Esophagus muscularis mucosa (tissue), 4 donors: ENCODE measurements around the gene VASH2. TPM values are rescaled to one million over a fixed set of nuclear protein-coding genes. Genes with fewer than 3 reads are reported as not detected.
A peak's percentile ranks its signal among the peaks of the same experiment; 100 is the strongest.

Source experiments
- DNase-seq: peaks from one replicate; pipeline ENCODE4 v3.0.0-alpha.2; 2017; ENCODE audit errors: extremely low spot score
- H3K27ac ChIP-seq, 4 donors: fragments of 200-600 bp; sonication (generic); replicated peaks in 1 of 4; 1 replicate in 3 of 4; 2 replicates in 1 of 4; pipeline ENCODE4 v1.5.1; 2016 to 2019; ENCODE audit warnings: mild to moderate bottlenecking in 1 of 4
- H3K27me3 ChIP-seq, 4 donors: fragments of 200-600 bp; sonication (generic); one replicate each; pipeline versions ENCODE4 v1.5.1 to v1.6.0; 2016 to 2019
- H3K36me3 ChIP-seq, 4 donors: fragments of 200-600 bp; sonication (generic); one replicate each; pipeline ENCODE4 v1.5.1; 2016 to 2019
- H3K4me1 ChIP-seq, 4 donors: fragments of 200-600 bp; sonication (generic); one replicate each; pipeline ENCODE4 v1.5.1; 2016 to 2019
- H3K4me3 ChIP-seq, 4 donors: fragments of 200-600 bp; sonication (generic); 1 replicate in 2 of 4; 2 replicates in 2 of 4; pipeline ENCODE4 v1.5.1; 2016 to 2019; ENCODE audit warnings: mild to moderate bottlenecking in 4 of 4, moderate library complexity in 1 of 4
- H3K9me3 ChIP-seq, 4 donors: fragments of 200-600 bp; sonication (generic); 1 replicate in 3 of 4; 2 replicates in 1 of 4; pipeline ENCODE4 v1.5.1; 2016 to 2019
- CTCF ChIP-seq, 3 experiments: fragments of 200-600 bp in 2 of 3; fragments of 450-650 bp in 1 of 3; sonication (generic) in 2 of 3; IDR thresholded peaks; one replicate each; pipeline ENCODE4 v1.5.1; 2017 to 2019; ENCODE audit warnings: antibody characterized with exemption in 3 of 3, mild to moderate bottlenecking in 2 of 3, moderate library complexity in 1 of 3
- EP300 ChIP-seq: sonication (generic); formaldehyde crosslinking; IDR thresholded peaks from one replicate; pipeline ENCODE4 v1.6.1; 2017; ENCODE audit warnings: antibody characterized with exemption
- POLR2A ChIP-seq: fragments of 450-650 bp; IDR thresholded peaks from one replicate; pipeline ENCODE4 v1.6.1; 2017; ENCODE audit warnings: antibody characterized with exemption, moderate library complexity, mild to moderate bottlenecking, low read depth
- POLR2AphosphoS5 ChIP-seq, 2 donors: sonication (generic); formaldehyde crosslinking; IDR thresholded peaks; one replicate each; pipeline ENCODE4 v1.6.1; 2017; ENCODE audit warnings: antibody characterized with exemption in 2 of 2
- WGBS: methylation state at CpG from one replicate; pipeline ENCODE4 v1.1.5; 2018; 5-methylcytosine and 5-hydroxymethylcytosine counted together
- intact Hi-C: fragments of 100-400 bp; cut with DNase I; formaldehyde crosslinking; loops from one replicate; pipeline ENCODE4 v1.15.1; 2023
- total RNA-seq, 4 donors: library from RNA; depleted of rRNA; stranded (reverse); fragments of >200 nt; gene quantifications; one replicate each; pipeline versions ENCODE4 v1.1.0 to v1.2.1, GENCODE V29; 2016

The VASH2 gene
- total RNA-seq, 4 donors from 2014 or later: 1.9 to 8.3 (median 2.6) TPM

DNA sequence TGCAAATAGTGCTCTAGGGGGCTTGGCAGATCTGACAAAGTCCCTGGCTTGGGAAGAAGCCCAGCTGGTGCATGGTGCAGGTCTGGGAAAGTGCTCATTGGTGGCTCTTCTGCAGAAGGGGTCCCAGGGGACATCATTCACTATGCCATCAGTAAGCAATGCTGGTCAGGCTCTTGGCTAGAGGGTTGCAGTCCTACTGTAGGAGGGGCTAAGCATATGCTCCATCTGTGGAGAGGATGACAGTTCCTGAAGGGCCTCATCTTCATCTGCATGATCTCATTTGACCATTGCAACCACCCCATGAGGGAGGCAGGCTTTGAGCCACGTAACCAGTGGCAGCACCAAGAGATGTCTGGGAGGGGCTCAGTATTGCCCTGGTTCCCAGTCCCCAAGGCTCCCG, 31.5 kb upstream of the VASH2 start:
- Histone ChIP-seq H3K4me1 (peaks cover 0 to 13% (median 12%) of the 10 kb centered on the region in 4 donors), H3K4me3 (no peak overlapping the region), H3K36me3 (no peaks in the 10 kb centered on the region), H3K27me3 (peaks cover 0 to 3% (median 0%) of the 10 kb centered on the region in 4 donors), H3K9me3 (no peaks in the 10 kb centered on the region), H3K27ac (no peak overlapping the region)
- TF ChIP-seq POLR2AphosphoS5 (IDR thresholded peaks at IDR 0.05): no peak
- no peak for TF ChIP-seq POLR2A
- TF ChIP-seq EP300: no peak
- no peak for TF ChIP-seq CTCF (IDR thresholded peaks at IDR 0.05)
- no peak for DNase-seq
- intact Hi-C loops: no loop called here
- WGBS: 69% methylated on average over 2 of the region's 2 CpGs

- 81% methylated on average over 7 of the region's 7 CpGs for whole genome bisulfite sequencing
- H3K4me3 ChIP-seq: no peak overlapping the region
- H3K27ac ChIP-seq: no peak overlapping the region
- no peak for DNase-seq
- peaks cover 0 to 25% (median 23%) of the 10 kb centered on the region in 4 donors for H3K4me1 ChIP-seq
- H3K27me3 ChIP-seq: peaks cover 0 to 3% (median 0%) of the 10 kb centered on the region in 4 donors
- intact Hi-C loops: no loop called here
- TF ChIP-seq CTCF (IDR thresholded peaks at IDR 0.05) (no peak), POLR2A (no peak), EP300 (no peak), POLR2AphosphoS5 (IDR thresholded peaks at IDR 0.05) (no peak)
- H3K9me3 ChIP-seq: no peaks in the 10 kb centered on the region
- no peaks in the 10 kb centered on the region for H3K36me3 ChIP-seq
Measured at GRCh38 chr1:212920246-212920645, 30.1 kb upstream of the VASH2 start.

DNA sequence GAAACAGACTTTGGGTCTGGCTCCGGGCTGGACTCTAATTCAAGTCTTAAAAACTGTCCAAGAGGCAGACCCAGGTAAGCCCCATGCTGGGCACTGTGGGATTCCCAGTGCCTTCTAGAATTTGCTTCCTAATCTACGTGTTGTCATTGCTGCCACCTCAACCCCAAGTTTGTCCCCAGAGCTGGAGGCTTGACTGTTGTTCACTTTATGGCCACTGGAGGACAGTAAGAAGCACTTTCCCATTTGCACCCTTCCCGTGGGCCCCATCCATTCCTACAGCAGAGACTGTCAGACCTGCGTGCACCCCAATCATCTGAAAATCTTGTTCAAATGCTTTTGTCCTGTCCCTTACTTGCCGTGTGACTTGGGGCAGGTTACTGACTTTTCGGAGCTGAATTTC, 29.4 kb upstream of the VASH2 start:
- Histone ChIP-seq H3K9me3 (no peaks in the 10 kb centered on the region), H3K36me3 (no peaks in the 10 kb centered on the region), H3K27me3 (peaks cover 0 to 3% (median 0%) of the 10 kb centered on the region in 4 donors), H3K27ac (no peak overlapping the region), H3K4me3 (no peak overlapping the region), H3K4me1 (peaks cover 0 to 27% (median 21%) of the 10 kb centered on the region in 4 donors)
- TF ChIP-seq EP300 (no peak), CTCF (IDR thresholded peaks at IDR 0.05) (peak in 1 of 3 experiments; percentile 29)
- peak; percentile 83 for DNase-seq
- WGBS: 82% methylated on average over 6 of the region's 6 CpGs
- intact Hi-C loops: no loop called here

GRCh38 chr1:212922016-212922415, 28.3 kb upstream of the VASH2 start:
- TF ChIP-seq POLR2A (no peak), POLR2AphosphoS5 (IDR thresholded peaks at IDR 0.05) (no peak), EP300 (no peak), CTCF (IDR thresholded peaks at IDR 0.05) (no peak)
- Histone ChIP-seq H3K27me3 (peaks cover 0 to 3% (median 0%) of the 10 kb centered on the region in 4 donors), H3K9me3 (no peaks in the 10 kb centered on the region), H3K36me3 (no peaks in the 10 kb centered on the region), H3K4me3 (no peak overlapping the region), H3K27ac (no peak overlapping the region), H3K4me1 (peaks cover 0 to 17% (median 13%) of the 10 kb centered on the region in 4 donors)
- 65% methylated on average over 5 of the region's 5 CpGs for WGBS
- DNase-seq: no peak
- intact Hi-C loops: no loop called here

DNA sequence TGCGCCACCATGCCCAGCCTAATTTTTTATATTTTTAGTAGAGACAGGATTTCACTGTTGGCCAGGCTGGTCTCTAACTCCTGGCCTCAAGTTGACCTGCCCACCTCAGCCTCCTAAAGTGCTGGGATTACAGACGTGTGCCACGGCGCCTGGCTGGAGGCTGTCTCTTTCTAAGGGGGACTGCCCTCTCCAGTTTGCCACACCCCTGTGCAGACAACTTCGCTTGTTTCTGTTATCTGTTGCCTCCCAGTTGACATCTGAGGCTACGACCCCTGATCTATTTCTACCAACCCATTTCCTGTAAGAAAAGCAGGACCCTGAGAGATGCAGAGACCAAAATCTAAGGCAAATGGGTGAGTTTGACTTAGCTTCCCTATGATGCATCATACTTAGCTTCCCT, 24.0 kb upstream of the VASH2 start:
- H3K27ac ChIP-seq: no peak overlapping the region
- no peaks in the 10 kb centered on the region for H3K36me3 ChIP-seq
- H3K4me1 ChIP-seq: peaks cover 0 to 28% (median 19%) of the 10 kb centered on the region in 4 donors
- H3K4me3 ChIP-seq: no peak overlapping the region
- H3K27me3 ChIP-seq: no peaks in the 10 kb centered on the region
- TF ChIP-seq POLR2A (no peak), EP300 (no peak), CTCF (IDR thresholded peaks at IDR 0.05) (no peak), POLR2AphosphoS5 (IDR thresholded peaks at IDR 0.05) (no peak)
- DNase-seq: peak; percentile 57
- intact Hi-C loops: no loop called here
- H3K9me3 ChIP-seq: no peaks in the 10 kb centered on the region
- WGBS: 91% methylated on average over 6 of the region's 6 CpGs
